ENCODE data around the gene SHROOM2.

DNA sequence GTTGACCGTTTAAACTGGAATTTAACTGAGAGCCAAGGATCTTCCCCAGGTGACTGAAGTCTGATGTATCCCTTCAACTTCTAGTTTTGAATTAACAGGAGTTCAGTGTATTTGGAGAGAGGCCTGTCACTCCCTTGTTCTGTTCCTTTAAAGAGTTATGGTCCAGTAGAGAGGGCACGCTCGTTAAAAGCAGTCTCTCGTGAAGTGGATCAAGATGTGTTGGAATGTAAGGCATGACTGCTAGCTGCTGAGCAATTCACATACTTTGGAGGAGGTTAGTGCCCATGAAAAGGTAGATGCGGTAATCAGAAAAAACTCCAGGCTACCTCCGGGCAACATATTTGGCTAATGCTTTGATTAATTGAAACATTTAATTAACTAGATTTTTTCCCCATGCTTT is 65.7 kb downstream of the SHROOM2 start:
- TF ChIP-seq POLR2A (IDR thresholded peaks at IDR 0.05; ENCODE audit: low read depth, low read length) (no peak), BHLHE40 (IDR thresholded peaks at IDR 0.05; ENCODE audit: low read depth, low read length) (no peak), RAD21 (IDR thresholded peaks at IDR 0.05; ENCODE audit: low read length) (no peak), NFE2L2 (IDR thresholded peaks at IDR 0.05; ENCODE audit: low read depth, low read length) (no peak), MXI1 (IDR thresholded peaks at IDR 0.05; ENCODE audit: borderline replicate concordance, low read depth, low read length) (no peak), CEBPB (IDR thresholded peaks at IDR 0.05; ENCODE audit: low read depth, low read length) (no peak), RFX5 (IDR thresholded peaks at IDR 0.05; ENCODE audit: low read depth, low read length) (no peak), ELK1 (IDR thresholded peaks at IDR 0.05; ENCODE audit: borderline replicate concordance, low read depth, low read length) (no peak), RCOR1 (IDR thresholded peaks at IDR 0.05; ENCODE audit: insufficient replicate concordance, low read length) (no peak)
- TF ChIP-seq, protein P1, sequence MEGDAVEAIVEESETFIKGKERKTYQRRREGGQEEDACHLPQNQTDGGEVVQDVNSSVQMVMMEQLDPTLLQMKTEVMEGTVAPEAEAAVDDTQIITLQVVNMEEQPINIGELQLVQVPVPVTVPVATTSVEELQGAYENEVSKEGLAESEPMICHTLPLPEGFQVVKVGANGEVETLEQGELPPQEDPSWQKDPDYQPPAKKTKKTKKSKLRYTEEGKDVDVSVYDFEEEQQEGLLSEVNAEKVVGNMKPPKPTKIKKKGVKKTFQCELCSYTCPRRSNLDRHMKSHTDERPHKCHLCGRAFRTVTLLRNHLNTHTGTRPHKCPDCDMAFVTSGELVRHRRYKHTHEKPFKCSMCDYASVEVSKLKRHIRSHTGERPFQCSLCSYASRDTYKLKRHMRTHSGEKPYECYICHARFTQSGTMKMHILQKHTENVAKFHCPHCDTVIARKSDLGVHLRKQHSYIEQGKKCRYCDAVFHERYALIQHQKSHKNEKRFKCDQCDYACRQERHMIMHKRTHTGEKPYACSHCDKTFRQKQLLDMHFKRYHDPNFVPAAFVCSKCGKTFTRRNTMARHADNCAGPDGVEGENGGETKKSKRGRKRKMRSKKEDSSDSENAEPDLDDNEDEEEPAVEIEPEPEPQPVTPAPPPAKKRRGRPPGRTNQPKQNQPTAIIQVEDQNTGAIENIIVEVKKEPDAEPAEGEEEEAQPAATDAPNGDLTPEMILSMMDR (conservative IDR thresholded peaks at IDR 0.05; ENCODE audit: low read depth, low read length): no peak
